ENCODE data around the gene ZFP36L2. TPM values are rescaled to one million over a fixed set of nuclear protein-coding genes. Genes with fewer than 3 reads are reported as not detected.

Gene ZFP36L2
- total and polyA plus RNA-seq, 2 experiments from 2014 or later, result 37.9 to 38.4 TPM

DNA sequence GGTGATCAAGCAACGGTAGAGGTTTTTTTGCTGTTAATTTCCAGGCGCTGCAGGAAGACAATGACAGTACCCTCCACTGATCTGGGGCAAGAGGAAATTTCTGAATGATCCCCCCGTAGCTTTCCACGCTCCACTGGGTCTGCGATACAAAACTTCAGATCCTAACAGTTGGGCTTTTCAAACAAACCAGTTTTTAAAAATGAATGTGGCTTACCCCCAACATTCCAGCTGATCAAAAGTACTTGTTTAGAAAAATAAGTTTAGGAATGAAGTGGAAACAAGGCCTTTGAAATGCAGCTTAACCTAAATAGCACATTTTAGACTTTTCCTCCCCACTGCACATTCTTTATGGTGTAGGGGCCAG lies 5.7 kb downstream of the ZFP36L2 start:
- Histone ChIP-seq H3K36me3 (ENCODE audit: insufficient read depth) (peaks cover 15% of the 10 kb centered on the region; the same call in 1 of the 2 replicates), H2AFZ (no peak overlapping the region), H4K20me1 (replicated peaks; ENCODE audit: insufficient read depth) (peaks cover 8% of the 10 kb centered on the region), H3K27me3 (ENCODE audit: insufficient read depth) (no peaks in the 10 kb centered on the region), H3K4me1 (ENCODE audit: insufficient read depth) (peaks cover 61% of the 10 kb centered on the region), H3K9me2 (ENCODE audit: insufficient read depth) (no peaks in the 10 kb centered on the region), H3K4me3 (peak overlapping the region; percentile 97), H3K79me2 (replicated peaks; ENCODE audit: insufficient read depth) (peaks cover 38% of the 10 kb centered on the region), H3K27ac (ENCODE audit: low read depth) (peak overlapping the region; percentile 96), H3F3A (replicated peaks; ENCODE audit: low read depth) (peaks cover 44% of the 10 kb centered on the region), H3K4me2 (peak overlapping the region; percentile 79)
- ATAC-seq (no peak), DNase-seq (ENCODE audit: low spot score) (no peak)
- Mint-ChIP-seq H3K4me1 (peaks cover 61% of the 10 kb centered on the region), H3K4me3 (peak overlapping the region; percentile 77), H3K27me3 (ENCODE audit: insufficient read depth, low read depth, poor library complexity) (peaks cover 22% of the 10 kb centered on the region), H3K27ac (peak overlapping the region; percentile 77), H3K36me3 (ENCODE audit: low read depth) (peaks cover 35% of the 10 kb centered on the region), H3K9me3 (no peaks in the 10 kb centered on the region; the same call in 2 of the 3 replicates)
- no peak for TF ChIP-seq NANOG (IDR thresholded peaks at IDR 0.05; ENCODE audit: borderline replicate concordance)
- TF ChIP-seq CREB1 (CRISPR knock-in tag; IDR thresholded peaks at IDR 0.05; ENCODE audit: low read depth), result no peak
- TF ChIP-seq, protein P1, sequence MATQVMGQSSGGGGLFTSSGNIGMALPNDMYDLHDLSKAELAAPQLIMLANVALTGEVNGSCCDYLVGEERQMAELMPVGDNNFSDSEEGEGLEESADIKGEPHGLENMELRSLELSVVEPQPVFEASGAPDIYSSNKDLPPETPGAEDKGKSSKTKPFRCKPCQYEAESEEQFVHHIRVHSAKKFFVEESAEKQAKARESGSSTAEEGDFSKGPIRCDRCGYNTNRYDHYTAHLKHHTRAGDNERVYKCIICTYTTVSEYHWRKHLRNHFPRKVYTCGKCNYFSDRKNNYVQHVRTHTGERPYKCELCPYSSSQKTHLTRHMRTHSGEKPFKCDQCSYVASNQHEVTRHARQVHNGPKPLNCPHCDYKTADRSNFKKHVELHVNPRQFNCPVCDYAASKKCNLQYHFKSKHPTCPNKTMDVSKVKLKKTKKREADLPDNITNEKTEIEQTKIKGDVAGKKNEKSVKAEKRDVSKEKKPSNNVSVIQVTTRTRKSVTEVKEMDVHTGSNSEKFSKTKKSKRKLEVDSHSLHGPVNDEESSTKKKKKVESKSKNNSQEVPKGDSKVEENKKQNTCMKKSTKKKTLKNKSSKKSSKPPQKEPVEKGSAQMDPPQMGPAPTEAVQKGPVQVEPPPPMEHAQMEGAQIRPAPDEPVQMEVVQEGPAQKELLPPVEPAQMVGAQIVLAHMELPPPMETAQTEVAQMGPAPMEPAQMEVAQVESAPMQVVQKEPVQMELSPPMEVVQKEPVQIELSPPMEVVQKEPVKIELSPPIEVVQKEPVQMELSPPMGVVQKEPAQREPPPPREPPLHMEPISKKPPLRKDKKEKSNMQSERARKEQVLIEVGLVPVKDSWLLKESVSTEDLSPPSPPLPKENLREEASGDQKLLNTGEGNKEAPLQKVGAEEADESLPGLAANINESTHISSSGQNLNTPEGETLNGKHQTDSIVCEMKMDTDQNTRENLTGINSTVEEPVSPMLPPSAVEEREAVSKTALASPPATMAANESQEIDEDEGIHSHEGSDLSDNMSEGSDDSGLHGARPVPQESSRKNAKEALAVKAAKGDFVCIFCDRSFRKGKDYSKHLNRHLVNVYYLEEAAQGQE (IDR thresholded peaks at IDR 0.05; ENCODE audit: unreplicated experiment), result no peak
- TF ChIP-seq, protein P2, sequence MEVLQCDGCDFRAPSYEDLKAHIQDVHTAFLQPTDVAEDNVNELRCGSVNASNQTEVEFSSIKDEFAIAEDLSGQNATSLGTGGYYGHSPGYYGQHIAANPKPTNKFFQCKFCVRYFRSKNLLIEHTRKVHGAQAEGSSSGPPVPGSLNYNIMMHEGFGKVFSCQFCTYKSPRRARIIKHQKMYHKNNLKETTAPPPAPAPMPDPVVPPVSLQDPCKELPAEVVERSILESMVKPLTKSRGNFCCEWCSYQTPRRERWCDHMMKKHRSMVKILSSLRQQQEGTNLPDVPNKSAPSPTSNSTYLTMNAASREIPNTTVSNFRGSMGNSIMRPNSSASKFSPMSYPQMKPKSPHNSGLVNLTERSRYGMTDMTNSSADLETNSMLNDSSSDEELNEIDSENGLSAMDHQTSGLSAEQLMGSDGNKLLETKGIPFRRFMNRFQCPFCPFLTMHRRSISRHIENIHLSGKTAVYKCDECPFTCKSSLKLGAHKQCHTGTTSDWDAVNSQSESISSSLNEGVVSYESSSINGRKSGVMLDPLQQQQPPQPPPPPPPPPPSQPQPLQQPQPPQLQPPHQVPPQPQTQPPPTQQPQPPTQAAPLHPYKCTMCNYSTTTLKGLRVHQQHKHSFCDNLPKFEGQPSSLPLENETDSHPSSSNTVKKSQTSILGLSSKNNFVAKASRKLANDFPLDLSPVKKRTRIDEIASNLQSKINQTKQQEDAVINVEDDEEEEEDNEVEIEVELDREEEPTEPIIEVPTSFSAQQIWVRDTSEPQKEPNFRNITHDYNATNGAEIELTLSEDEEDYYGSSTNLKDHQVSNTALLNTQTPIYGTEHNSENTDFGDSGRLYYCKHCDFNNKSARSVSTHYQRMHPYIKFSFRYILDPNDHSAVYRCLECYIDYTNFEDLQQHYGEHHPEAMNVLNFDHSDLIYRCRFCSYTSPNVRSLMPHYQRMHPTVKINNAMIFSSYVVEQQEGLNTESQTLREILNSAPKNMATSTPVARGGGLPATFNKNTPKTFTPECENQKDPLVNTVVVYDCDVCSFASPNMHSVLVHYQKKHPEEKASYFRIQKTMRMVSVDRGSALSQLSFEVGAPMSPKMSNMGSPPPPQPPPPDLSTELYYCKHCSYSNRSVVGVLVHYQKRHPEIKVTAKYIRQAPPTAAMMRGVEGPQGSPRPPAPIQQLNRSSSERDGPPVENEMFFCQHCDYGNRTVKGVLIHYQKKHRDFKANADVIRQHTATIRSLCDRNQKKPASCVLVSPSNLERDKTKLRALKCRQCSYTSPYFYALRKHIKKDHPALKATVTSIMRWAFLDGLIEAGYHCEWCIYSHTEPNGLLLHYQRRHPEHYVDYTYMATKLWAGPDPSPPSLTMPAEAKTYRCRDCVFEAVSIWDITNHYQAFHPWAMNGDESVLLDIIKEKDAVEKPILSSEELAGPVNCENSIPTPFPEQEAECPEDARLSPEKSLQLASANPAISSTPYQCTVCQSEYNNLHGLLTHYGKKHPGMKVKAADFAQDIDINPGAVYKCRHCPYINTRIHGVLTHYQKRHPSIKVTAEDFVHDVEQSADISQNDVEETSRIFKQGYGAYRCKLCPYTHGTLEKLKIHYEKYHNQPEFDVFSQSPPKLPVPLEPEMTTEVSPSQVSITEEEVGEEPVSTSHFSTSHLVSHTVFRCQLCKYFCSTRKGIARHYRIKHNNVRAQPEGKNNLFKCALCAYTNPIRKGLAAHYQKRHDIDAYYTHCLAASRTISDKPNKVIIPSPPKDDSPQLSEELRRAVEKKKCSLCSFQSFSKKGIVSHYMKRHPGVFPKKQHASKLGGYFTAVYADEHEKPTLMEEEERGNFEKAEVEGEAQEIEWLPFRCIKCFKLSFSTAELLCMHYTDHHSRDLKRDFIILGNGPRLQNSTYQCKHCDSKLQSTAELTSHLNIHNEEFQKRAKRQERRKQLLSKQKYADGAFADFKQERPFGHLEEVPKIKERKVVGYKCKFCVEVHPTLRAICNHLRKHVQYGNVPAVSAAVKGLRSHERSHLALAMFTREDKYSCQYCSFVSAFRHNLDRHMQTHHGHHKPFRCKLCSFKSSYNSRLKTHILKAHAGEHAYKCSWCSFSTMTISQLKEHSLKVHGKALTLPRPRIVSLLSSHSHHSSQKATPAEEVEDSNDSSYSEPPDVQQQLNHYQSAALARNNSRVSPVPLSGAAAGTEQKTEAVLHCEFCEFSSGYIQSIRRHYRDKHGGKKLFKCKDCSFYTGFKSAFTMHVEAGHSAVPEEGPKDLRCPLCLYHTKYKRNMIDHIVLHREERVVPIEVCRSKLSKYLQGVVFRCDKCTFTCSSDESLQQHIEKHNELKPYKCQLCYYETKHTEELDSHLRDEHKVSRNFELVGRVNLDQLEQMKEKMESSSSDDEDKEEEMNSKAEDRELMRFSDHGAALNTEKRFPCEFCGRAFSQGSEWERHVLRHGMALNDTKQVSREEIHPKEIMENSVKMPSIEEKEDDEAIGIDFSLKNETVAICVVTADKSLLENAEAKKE (CRISPR knock-in tag; IDR thresholded peaks at IDR 0.05), result no peak
- no peak for TF ChIP-seq POLR2AphosphoS5 (IDR thresholded peaks at IDR 0.05; ENCODE audit: low read depth)
- TF ChIP-seq STAT1 (IDR thresholded peaks at IDR 0.05; ENCODE audit: unreplicated experiment), result no peak
- TF ChIP-seq EZH2phosphoT487 (IDR thresholded peaks at IDR 0.05; ENCODE audit: unreplicated experiment), result no peak
- TF ChIP-seq ZNF114 (CRISPR knock-in tag; IDR thresholded peaks at IDR 0.05), result no peak
- no peak for TF ChIP-seq JUNB (IDR thresholded peaks at IDR 0.05; ENCODE audit: unreplicated experiment)
- TF ChIP-seq ZNF331 (CRISPR knock-in tag; IDR thresholded peaks at IDR 0.05; ENCODE audit: low read depth), result no peak
- TF ChIP-seq, protein P3, sequence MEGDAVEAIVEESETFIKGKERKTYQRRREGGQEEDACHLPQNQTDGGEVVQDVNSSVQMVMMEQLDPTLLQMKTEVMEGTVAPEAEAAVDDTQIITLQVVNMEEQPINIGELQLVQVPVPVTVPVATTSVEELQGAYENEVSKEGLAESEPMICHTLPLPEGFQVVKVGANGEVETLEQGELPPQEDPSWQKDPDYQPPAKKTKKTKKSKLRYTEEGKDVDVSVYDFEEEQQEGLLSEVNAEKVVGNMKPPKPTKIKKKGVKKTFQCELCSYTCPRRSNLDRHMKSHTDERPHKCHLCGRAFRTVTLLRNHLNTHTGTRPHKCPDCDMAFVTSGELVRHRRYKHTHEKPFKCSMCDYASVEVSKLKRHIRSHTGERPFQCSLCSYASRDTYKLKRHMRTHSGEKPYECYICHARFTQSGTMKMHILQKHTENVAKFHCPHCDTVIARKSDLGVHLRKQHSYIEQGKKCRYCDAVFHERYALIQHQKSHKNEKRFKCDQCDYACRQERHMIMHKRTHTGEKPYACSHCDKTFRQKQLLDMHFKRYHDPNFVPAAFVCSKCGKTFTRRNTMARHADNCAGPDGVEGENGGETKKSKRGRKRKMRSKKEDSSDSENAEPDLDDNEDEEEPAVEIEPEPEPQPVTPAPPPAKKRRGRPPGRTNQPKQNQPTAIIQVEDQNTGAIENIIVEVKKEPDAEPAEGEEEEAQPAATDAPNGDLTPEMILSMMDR (conservative IDR thresholded peaks at IDR 0.05; ENCODE audit: low read depth in 2 of 2), result no peak
- TF ChIP-seq, protein P4, sequence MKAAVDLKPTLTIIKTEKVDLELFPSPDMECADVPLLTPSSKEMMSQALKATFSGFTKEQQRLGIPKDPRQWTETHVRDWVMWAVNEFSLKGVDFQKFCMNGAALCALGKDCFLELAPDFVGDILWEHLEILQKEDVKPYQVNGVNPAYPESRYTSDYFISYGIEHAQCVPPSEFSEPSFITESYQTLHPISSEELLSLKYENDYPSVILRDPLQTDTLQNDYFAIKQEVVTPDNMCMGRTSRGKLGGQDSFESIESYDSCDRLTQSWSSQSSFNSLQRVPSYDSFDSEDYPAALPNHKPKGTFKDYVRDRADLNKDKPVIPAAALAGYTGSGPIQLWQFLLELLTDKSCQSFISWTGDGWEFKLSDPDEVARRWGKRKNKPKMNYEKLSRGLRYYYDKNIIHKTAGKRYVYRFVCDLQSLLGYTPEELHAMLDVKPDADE (IDR thresholded peaks at IDR 0.05), result no peak
- no peak for TF ChIP-seq EZH2 (IDR thresholded peaks at IDR 0.05; ENCODE audit: low read depth, unreplicated experiment)

Measured in GM23338 (cell line).